ENCODE measurements around the gene FLRT1.

FLRT1 gene

DNA sequence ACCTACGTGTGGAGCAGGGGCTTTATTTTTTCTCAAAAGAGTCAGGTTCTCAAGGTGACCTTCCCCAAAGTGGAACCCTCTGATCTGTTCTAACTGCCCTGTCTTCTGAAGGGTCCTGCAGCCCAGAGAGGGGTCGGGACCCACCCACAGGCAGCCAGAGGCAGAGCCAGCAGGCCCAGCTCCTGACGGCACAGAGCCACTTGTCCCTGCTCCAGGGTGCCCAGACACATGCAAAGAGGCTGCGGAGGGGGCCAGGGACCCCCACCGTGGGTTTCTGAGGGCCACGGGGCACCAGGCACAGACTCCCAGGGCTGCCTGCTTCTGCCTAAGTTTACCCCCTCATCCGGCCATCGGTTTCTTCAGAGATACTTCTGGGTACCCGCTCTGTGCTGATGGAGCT is 37.1 kb downstream of the FLRT1 start:
- H3K4me3 ChIP-seq (ENCODE audit: low read length), result no peak overlapping the region
- TF ChIP-seq, protein P1, sequence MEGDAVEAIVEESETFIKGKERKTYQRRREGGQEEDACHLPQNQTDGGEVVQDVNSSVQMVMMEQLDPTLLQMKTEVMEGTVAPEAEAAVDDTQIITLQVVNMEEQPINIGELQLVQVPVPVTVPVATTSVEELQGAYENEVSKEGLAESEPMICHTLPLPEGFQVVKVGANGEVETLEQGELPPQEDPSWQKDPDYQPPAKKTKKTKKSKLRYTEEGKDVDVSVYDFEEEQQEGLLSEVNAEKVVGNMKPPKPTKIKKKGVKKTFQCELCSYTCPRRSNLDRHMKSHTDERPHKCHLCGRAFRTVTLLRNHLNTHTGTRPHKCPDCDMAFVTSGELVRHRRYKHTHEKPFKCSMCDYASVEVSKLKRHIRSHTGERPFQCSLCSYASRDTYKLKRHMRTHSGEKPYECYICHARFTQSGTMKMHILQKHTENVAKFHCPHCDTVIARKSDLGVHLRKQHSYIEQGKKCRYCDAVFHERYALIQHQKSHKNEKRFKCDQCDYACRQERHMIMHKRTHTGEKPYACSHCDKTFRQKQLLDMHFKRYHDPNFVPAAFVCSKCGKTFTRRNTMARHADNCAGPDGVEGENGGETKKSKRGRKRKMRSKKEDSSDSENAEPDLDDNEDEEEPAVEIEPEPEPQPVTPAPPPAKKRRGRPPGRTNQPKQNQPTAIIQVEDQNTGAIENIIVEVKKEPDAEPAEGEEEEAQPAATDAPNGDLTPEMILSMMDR (conservative IDR thresholded peaks at IDR 0.05; ENCODE audit: low read depth, low read length), result no peak
- DNase-seq (ENCODE audit: low read depth), result no peak

DNA sequence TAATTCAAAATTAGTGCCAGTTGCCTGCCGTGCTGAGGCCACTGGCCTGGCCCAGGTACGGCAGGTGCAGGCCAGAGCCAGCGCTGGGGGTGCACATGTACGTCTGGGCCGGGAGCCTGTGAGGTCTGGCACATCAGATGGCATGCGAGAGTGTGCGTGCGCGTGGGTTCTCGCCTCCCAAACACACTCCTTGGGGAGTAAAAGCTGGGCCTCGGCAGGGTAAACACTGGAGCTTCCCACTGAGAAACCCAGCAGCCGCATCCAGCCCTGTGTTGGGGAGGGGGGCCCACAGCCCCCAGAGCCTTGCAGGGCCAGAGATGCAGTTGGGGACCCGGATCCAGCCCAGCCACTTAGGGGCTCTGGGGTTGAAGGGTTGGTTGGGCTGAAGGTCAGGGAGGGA is 37.8 kb downstream of the FLRT1 start:
- no peak overlapping the region for H3K4me3 ChIP-seq (ENCODE audit: low read length)
- TF ChIP-seq, protein P1 (conservative IDR thresholded peaks at IDR 0.05; ENCODE audit: low read depth, low read length), result no peak
- no peak for DNase-seq (ENCODE audit: low read depth)

DNA sequence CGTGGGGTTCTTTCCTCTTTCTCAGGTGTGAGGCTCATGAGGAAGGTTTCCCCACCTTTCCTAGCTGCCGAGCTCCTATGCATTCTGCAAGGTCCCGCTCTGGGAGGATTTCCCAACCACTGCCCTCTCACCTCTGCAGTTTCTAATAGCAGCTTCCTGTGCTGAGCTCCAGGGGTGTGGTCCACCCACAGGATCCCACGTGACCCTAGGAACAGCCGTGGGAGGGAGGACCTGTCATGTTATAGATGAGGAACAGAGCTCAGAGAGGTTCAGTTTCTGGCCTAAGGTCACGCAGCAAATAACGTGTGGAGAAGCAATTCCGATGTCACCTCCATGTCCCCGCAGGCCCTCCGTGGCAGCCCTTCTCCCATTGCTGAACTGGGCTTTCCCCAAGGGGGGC is 38.5 kb downstream of the FLRT1 start:
- H3K4me3 ChIP-seq (ENCODE audit: low read length), result no peak overlapping the region
- no peak for DNase-seq (ENCODE audit: low read depth)
- TF ChIP-seq, protein P1 (conservative IDR thresholded peaks at IDR 0.05; ENCODE audit: low read depth, low read length), result no peak

DNA sequence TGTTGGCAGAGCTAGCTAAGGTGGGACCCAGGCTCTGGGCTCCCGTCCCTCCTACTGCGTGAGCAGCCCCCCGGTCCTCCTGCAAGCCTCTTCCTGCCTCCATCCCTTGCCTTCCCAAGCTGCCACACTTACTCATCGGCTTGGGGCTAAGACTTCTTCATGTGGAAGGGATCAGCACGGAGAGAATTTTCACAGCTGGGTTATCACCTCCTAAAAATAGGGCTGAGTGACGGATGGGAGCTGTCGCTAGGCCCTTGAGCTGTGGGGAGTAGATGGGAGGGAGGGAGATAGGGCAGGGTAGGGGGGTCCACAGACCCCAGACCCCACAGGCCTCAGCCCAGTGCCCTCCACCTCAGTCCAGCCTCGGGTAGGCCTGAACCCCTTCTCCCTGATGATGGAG is 41.0 kb downstream of the FLRT1 start:
- no peak for DNase-seq (ENCODE audit: low read depth)
- H3K4me3 ChIP-seq (ENCODE audit: low read length), result no peak overlapping the region
- TF ChIP-seq, protein P1 (conservative IDR thresholded peaks at IDR 0.05; ENCODE audit: low read depth, low read length), result no peak

DNA sequence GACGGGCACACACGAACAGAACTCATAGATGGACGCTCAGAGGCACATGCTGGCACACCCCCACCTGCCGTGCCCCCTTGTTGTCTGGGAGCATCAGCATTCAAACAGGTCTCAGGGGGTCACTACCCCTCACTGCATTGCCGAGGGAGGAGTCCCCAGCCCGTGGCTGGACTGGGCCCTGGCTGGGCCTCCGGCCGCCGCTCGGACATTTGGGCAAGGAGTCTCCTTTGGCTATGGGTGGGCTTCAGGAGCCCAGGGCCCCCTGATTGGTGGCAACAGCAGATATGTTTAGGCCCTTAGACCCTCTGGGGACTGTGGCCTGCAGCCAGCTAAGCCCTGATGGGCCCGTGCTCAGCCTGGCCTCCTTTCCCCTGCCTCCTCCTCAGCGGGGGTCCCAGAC is 41.9 kb downstream of the FLRT1 start:
- TF ChIP-seq, protein P1 (conservative IDR thresholded peaks at IDR 0.05; ENCODE audit: low read depth, low read length), result no peak
- no peak for DNase-seq (ENCODE audit: low read depth)
- no peak overlapping the region for H3K4me3 ChIP-seq (ENCODE audit: low read length)

DNA sequence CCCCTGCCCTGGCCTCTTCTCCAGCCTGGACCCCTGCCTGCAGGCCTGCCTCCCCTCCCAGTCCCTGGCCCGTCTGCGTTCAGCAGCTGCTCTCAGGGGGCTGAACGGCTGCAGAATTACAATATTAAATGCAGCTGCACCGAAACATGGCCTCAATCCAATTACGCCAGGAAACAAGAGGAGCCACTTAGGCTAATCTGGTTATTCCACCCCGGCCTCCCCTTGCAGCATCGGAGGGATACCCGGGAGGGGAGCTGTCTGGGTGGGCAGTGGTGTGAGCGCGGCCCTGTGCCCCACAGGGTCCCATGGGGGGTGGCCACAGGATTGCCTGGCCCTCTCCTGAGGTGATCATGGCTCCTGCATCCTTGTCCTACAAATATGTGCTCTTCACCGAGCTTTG is 42.6 kb downstream of the FLRT1 start:
- TF ChIP-seq, protein P1 (conservative IDR thresholded peaks at IDR 0.05; ENCODE audit: low read depth, low read length), result no peak

DNA sequence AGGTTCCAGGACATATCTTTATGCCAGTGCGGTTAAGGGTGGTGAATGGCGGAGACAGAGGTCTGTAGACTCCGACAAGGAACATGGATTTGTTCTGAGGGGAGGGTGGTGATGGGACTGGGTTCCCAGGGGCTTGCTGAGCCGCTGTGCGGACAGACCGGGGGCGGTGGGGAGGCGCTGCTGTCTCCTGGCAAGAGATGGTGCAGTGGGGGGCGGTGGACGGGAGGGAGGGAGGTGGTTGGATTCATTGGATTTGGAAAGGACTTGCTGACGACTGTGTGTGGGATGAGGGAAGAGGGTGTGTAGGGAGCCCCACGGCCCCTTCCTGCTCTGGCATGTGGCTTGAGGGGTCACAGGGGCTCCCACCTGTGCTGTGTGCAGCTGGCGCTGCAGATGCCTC is 43.2 kb downstream of the FLRT1 start:
- H3K4me3 ChIP-seq (ENCODE audit: low read length), result no peak overlapping the region
- no peak for DNase-seq (ENCODE audit: low read depth)
- TF ChIP-seq, protein P1 (conservative IDR thresholded peaks at IDR 0.05; ENCODE audit: low read depth, low read length), result no peak

More for the DNA sequence above, 42.6 kb downstream of the FLRT1 start:
- no peak for DNase-seq (ENCODE audit: low read depth)
- H3K4me3 ChIP-seq (ENCODE audit: low read length), result no peak overlapping the region

Measured in retinal pigment epithelial cell (primary cell).